Natural killer cell (primary cell): ENCODE data around the gene SLC39A11. TPM values are rescaled to one million over a fixed set of nuclear protein-coding genes. Genes with fewer than 3 reads are reported as not detected.

Experiments
- ATAC-seq, 3 donors: fragments of 150-1000 bp in 2 of 3; fragments of 200-7000 bp in 1 of 3; cut with Tn5 transposase; 1 replicate in 1 of 3; 2 replicates in 2 of 3; pipeline ENCODE4 v1.10.0; 2021; ENCODE audit warnings: mild to moderate bottlenecking in 2 of 3, moderate library complexity in 2 of 3
- DNase-seq, 2 donors: peaks; one replicate each; pipeline versions ENCODE4 v3.0.0 to v3.0.0-alpha.2; 2013 to 2021; ENCODE audit warnings: mixed read lengths in 1 of 2
- H3K27ac ChIP-seq: one replicate; pipeline ENCODE4 v1.5.1; 2013; ENCODE audit warnings: mild to moderate bottlenecking, low read length
- H3K27me3 ChIP-seq: one replicate; pipeline ENCODE4 v1.6.1; 2013; ENCODE audit warnings: low read length; ENCODE audit not compliant: control insufficient read depth, insufficient read depth
- H3K36me3 ChIP-seq: one replicate; pipeline ENCODE4 v1.6.1; 2013; ENCODE audit warnings: low read length; ENCODE audit not compliant: control insufficient read depth, insufficient read depth
- H3K4me1 ChIP-seq: one replicate; pipeline ENCODE4 v1.6.1; 2013; ENCODE audit warnings: low read length; ENCODE audit not compliant: control insufficient read depth, insufficient read depth
- H3K4me3 ChIP-seq: one replicate; pipeline ENCODE4 v1.5.1; 2013; ENCODE audit warnings: low read length
- H3K9me3 ChIP-seq: one replicate; pipeline ENCODE4 v1.6.1; 2013; ENCODE audit warnings: low read length; ENCODE audit not compliant: control insufficient read depth, insufficient read depth
- H3K27ac Mint-ChIP-seq, 2 donors: one replicate each; pipeline ENCODE4 v1.8.0; 2022; ENCODE audit warnings: mild to moderate bottlenecking in 2 of 2, mixed read lengths in 2 of 2, moderate library complexity in 1 of 2
- H3K27me3 Mint-ChIP-seq, 2 donors: one replicate each; pipeline ENCODE4 v1.8.0; 2022; ENCODE audit warnings: low read depth in 2 of 2, mixed read lengths in 2 of 2
- H3K36me3 Mint-ChIP-seq: one replicate; pipeline ENCODE4 v1.8.0; 2022; ENCODE audit warnings: mixed read lengths
- H3K4me1 Mint-ChIP-seq, 2 donors: one replicate each; pipeline ENCODE4 v1.8.0; 2022; ENCODE audit warnings: mixed read lengths in 2 of 2
- H3K4me3 Mint-ChIP-seq: one replicate; pipeline ENCODE4 v1.8.0; 2022; ENCODE audit warnings: mild to moderate bottlenecking, moderate library complexity, mixed read lengths
- H3K9me3 Mint-ChIP-seq, 2 donors: one replicate each; pipeline ENCODE4 v1.8.0; 2022; ENCODE audit warnings: mixed read lengths in 2 of 2
- WGBS: methylation state at CpG from one replicate; pipeline ENCODE4 v1.1.7; 2013; ENCODE audit warnings: missing lambda C conversion rate; ENCODE audit not compliant: insufficient coverage; 5-methylcytosine and 5-hydroxymethylcytosine counted together
- intact Hi-C: fragments of 100-400 bp; cut with micrococcal nuclease; formaldehyde crosslinking; loops from one replicate; pipeline ENCODE4 v1.14.2; 2022
- total RNA-seq, 4 donors: library from RNA; stranded (reverse); fragments of 120-200 nt in 1 of 4; gene quantifications; one replicate each; pipeline versions ENCODE4 v1.2.3 to v1.2.4, GENCODE V29; 2013 to 2022
- TF ChIP-seq, protein P1 (sequence below): fragments of 200-600 bp; IDR thresholded peaks from one replicate; pipeline ENCODE4 v1.8.0; 2022; ENCODE audit warnings: antibody characterized with exemption

Gene SLC39A11
- total RNA-seq, 3 donors from 2014 or later (not counting 1 experiment from before 2014, with no cell fraction given): 32.6 to 44.9 (median 39.4) TPM

GRCh38 chr17:72804949-72805707, 287.4 kb downstream of the SLC39A11 start:
- Histone ChIP-seq H3K4me1 (no peaks in the 10 kb centered on the region), H3K9me3 (peaks cover 11% of the 10 kb centered on the region), H3K27ac (no peak overlapping the region), H3K36me3 (no peaks in the 10 kb centered on the region), H3K27me3 (no peaks in the 10 kb centered on the region), H3K4me3 (no peak overlapping the region)
- Mint-ChIP-seq H3K4me1 (no peaks in the 10 kb centered on the region), H3K4me3 (no peak overlapping the region), H3K27me3 (no peaks in the 10 kb centered on the region), H3K9me3 (peaks cover 0 to 4% of the 10 kb centered on the region in 2 donors), H3K27ac (no peak overlapping the region), H3K36me3 (peaks cover 5% of the 10 kb centered on the region)
- WGBS: 96% methylated on average over 8 of the region's 9 CpGs
- ATAC-seq (no peak), DNase-seq (no peak)
- intact Hi-C loops: no loop called here
- TF ChIP-seq, protein P1, sequence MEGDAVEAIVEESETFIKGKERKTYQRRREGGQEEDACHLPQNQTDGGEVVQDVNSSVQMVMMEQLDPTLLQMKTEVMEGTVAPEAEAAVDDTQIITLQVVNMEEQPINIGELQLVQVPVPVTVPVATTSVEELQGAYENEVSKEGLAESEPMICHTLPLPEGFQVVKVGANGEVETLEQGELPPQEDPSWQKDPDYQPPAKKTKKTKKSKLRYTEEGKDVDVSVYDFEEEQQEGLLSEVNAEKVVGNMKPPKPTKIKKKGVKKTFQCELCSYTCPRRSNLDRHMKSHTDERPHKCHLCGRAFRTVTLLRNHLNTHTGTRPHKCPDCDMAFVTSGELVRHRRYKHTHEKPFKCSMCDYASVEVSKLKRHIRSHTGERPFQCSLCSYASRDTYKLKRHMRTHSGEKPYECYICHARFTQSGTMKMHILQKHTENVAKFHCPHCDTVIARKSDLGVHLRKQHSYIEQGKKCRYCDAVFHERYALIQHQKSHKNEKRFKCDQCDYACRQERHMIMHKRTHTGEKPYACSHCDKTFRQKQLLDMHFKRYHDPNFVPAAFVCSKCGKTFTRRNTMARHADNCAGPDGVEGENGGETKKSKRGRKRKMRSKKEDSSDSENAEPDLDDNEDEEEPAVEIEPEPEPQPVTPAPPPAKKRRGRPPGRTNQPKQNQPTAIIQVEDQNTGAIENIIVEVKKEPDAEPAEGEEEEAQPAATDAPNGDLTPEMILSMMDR: no peak

DNA sequence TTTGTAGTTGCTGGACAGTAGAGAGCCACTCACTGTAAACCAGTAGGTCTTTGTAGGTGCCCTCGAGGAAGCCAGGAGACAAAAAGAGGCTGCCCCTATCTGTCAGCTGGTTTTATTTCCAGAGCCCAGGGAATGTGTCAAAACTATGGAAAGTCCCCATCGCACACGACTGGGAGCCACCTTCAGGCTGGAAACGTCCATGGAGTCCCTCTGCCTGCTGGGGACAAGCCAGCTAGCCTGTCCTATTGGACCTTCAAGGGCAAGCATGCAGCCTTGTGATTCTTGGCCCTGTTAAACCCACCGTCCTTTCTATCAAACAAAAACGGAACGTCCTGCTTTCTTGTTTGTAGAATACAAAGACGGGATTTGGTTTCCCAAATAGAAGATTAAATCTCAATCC, 289.8 kb downstream of the SLC39A11 start:
- Histone ChIP-seq H3K27me3 (no peaks in the 10 kb centered on the region), H3K4me1 (no peaks in the 10 kb centered on the region), H3K36me3 (no peaks in the 10 kb centered on the region), H3K9me3 (peaks cover 16% of the 10 kb centered on the region), H3K27ac (no peak overlapping the region), H3K4me3 (no peak overlapping the region)
- Mint-ChIP-seq H3K4me1 (no peaks in the 10 kb centered on the region), H3K27ac (no peak overlapping the region), H3K4me3 (no peak overlapping the region), H3K36me3 (peaks cover 12% of the 10 kb centered on the region), H3K9me3 (peaks cover 8 to 16% of the 10 kb centered on the region in 2 donors), H3K27me3 (no peaks in the 10 kb centered on the region)
- ATAC-seq (no peak), DNase-seq (no peak)
- intact Hi-C loops: no loop called here
- TF ChIP-seq, protein P1: no peak
- 89% methylated on average over 8 of the region's 8 CpGs for WGBS

DNA sequence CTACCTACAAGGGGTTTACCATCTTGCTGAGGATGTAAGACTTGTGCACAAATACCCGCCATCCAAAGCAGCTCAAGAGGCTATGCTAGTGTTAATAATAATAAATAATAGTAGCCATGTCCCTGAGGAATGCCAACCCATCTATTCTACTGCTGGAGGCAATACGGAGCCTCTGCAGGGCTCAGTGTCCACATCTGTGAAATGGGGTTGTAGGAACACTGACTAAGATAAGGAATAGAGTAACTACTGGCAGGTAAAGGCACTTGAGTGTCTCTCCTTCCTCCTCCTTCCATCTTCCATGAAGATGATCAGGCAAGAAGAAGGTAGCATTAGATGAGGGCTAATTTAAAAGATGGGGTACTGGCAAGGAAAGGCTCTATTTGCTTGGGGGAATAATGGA, 295.3 kb downstream of the SLC39A11 start:
- no peak overlapping the region for H3K4me3 Mint-ChIP-seq
- no peak overlapping the region for H3K4me3 ChIP-seq
- no peaks in the 10 kb centered on the region for H3K36me3 ChIP-seq
- H3K27ac Mint-ChIP-seq: no peak overlapping the region
- DNase-seq (no peak), ATAC-seq (no peak)
- no peaks in the 10 kb centered on the region for H3K4me1 Mint-ChIP-seq
- intact Hi-C loops: no loop called here
- no peaks in the 10 kb centered on the region for H3K27me3 ChIP-seq
- H3K9me3 ChIP-seq: peaks cover 46% of the 10 kb centered on the region
- H3K36me3 Mint-ChIP-seq: peaks cover 12% of the 10 kb centered on the region
- no peak overlapping the region for H3K27ac ChIP-seq
- TF ChIP-seq, protein P1: no peak
- peaks cover 8 to 19% of the 10 kb centered on the region in 2 donors for H3K9me3 Mint-ChIP-seq
- no peaks in the 10 kb centered on the region for H3K4me1 ChIP-seq
- WGBS: 83% methylated on average over 1 of the region's 2 CpGs
- no peaks in the 10 kb centered on the region for H3K27me3 Mint-ChIP-seq

DNA sequence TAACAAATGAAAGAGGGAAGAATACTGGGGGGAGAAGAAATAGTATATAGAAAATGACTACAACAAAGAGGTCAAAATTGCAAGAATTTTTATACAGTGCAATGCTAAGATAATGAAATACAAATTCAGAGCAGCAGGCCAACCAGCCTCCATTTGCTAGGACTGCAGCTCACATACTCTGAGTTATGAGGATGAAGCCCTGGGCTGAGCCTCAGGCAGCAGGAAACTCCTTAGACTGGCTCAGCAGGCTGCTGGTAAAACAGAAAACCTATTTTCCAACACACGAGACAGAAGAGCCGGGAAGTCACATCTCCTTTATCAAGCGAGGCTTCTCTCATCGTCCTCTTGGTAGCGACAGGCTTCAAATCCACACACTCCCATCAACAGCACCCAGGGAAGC, 296.5 kb downstream of the SLC39A11 start:
- DNase-seq (no peak), ATAC-seq (no peak)
- no peaks in the 10 kb centered on the region for H3K27me3 ChIP-seq
- peaks cover 12% of the 10 kb centered on the region for H3K36me3 Mint-ChIP-seq
- H3K9me3 ChIP-seq: peaks cover 47% of the 10 kb centered on the region
- no peak overlapping the region for H3K4me3 ChIP-seq
- no peaks in the 10 kb centered on the region for H3K27me3 Mint-ChIP-seq
- WGBS: 98% methylated on average over 5 of the region's 5 CpGs
- H3K36me3 ChIP-seq: no peaks in the 10 kb centered on the region
- peaks cover 8 to 19% of the 10 kb centered on the region in 2 donors for H3K9me3 Mint-ChIP-seq
- intact Hi-C loops: no loop called here
- TF ChIP-seq, protein P1: no peak
- no peaks in the 10 kb centered on the region for H3K4me1 ChIP-seq
- no peak overlapping the region for H3K27ac Mint-ChIP-seq
- H3K27ac ChIP-seq: no peak overlapping the region
- H3K4me1 Mint-ChIP-seq: no peaks in the 10 kb centered on the region
- no peak overlapping the region for H3K4me3 Mint-ChIP-seq
